A549 treated with ZK216348 at 1 μM for 4 hours (cell line): Measurements from ENCODE around the gene TMEM221. TPM values are rescaled to one million over a fixed set of nuclear protein-coding genes. Genes with fewer than 3 reads are reported as not detected.

Experiments
- total RNA-seq: library from RNA; stranded (reverse); fragments of 200-300 nt; extraction: Qiagen RNA extraction; gene quantifications from 5 replicates; pipeline ENCODE4 v1.2.3, GENCODE V29; 2022; ENCODE audit warnings: low read depth

TMEM221 gene
- total RNA-seq = 0.14 to 0.91 TPM (median 0.63 TPM) in 5 replicates

DNA sequence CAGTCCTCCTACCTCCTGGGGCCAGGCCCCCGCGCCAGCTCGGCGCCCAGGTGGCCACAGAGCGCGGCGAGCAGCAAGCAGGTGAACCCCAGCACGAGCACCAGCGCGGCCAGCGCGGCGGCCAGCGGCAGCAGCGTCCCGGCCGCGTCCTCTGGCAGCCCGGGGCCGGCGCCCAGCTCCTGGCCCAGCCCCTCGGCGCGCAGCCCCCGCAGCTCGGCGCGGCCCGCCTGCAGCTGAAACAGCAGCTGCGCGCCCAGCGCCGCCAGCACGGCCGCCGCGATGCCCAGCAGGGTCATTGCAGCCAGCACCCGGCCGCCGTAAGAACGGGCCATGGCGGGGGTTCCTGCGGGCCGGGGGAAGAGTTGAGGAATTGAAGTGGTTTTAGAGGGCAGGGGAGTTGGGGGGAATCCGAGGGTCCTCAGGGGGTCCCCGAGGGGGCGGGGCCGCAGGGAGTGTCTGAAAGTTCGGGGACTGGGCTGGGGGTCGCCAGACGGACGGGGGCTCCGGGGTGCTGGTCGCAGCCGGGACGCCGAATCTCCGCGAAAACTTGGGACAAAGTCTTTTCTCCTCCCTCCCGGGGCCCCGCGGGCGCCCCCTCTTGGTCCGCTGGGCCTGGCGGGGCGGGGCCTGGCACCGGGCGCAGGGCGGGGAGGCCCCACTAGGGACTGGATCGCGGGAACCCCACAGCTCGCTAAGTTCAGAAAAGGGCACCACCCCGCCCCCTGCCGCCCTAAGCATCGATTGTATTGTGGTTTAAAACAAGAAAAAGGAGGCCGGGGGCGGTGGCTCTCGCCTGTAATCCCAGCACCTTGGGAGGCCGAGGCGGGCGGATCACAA lies at the start of gene TMEM221:
TSS of gene TMEM221 (minus strand) at position 538 of the 837 bp plus-strand sequence. CDS start at position 332, 206 bp downstream.

DNA sequence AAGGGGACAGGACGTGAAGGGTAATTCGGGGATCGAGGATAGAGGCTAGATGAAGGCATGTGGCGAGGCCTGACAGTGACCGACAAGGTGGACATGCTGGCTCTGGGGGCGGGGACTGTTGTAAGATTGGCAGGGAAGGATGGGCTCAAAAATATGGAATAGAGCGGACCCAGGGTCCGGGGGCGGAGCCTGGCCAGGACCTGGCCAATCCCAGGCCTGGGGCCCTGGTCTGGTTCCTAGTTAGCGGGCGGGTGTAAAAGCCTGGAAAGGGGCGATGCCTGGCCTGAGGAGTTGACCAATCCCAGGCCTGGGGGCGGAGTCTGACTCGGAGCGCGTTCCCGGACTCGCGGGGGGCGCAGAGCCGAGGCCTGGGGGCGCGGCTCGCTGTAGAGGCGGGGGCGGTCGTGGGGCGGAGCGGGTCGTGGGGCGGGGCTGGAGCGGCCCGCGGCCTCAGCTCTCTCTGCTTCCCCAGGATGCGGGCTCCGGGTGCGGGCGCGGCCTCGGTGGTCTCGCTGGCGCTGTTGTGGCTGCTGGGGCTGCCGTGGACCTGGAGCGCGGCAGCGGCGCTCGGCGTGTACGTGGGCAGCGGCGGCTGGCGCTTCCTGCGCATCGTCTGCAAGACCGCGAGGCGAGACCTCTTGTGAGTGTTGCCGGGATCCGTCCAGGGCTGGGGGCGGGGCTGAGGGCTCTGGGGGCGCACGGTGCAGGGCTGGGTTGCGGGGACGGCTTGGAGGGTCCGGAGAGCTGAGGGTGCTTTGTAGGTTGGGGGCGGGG lies 21.8 kb upstream of the TMEM221 start, which contains the start of gene SLC27A1:
TSS of gene SLC27A1 (plus strand) at position 457 of the 774 bp plus-strand sequence. CDS start at position 474, 17 bp downstream.

DNA sequence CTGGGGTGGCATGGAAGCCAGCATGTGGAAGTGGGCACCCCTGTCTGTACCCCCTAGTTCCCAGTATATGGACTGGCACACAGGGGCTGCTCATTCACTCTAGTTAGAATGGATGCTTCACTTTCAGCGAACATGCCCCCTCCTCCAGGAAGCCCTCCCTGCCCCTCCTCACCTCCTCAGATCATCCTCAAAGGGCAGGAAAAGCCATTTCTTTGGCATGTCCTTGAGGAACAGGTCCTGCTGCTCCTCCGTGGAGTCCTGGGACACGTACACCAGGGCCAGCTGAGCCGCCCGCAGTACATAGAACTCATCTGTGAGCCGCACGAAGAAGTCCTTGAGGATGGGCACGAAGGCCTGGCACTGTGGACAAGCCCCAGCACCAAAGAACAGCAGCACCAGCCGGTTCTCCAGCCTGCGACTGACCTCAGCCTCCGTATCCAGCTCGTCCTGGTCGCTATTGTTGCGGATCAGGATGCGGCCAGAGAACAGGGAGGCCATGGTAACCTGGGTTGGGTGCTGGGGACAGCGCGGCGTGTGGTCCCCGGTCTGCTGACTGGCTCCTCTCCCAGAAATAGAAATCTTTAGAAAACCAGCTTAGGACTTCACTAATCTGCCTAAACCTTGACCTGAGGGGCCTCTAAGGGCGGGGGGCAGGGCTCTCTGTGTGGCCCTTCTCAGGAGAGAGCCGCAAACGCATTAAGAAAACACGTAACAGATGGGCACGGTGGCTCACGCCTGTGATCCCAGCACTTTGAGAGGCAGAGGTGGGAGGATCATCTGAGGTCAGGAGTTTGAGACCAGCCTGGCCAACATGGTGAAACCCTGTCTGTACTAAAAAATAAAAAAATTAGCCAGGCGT lies 12.1 kb upstream of the TMEM221 start, which contains the start of gene NXNL1:
TSS of gene NXNL1 (minus strand) at position 555 of the 859 bp plus-strand sequence. CDS start at position 498, 57 bp downstream.

GRCh38 chr19:17419621-17420474 lies 28.6 kb downstream of the TMEM221 start, which contains the start of gene MVB12A:
TSS of gene MVB12A (plus strand) at chr19:17420047. CDS start at chr19:17420136, 89 bp downstream.

GRCh38 chr19:17405250-17406045 lies 43.0 kb downstream of the TMEM221 start, which contains the start of gene BST2:
TSS of gene BST2 (minus strand) at chr19:17405630. CDS start at chr19:17405575, 55 bp downstream.

DNA sequence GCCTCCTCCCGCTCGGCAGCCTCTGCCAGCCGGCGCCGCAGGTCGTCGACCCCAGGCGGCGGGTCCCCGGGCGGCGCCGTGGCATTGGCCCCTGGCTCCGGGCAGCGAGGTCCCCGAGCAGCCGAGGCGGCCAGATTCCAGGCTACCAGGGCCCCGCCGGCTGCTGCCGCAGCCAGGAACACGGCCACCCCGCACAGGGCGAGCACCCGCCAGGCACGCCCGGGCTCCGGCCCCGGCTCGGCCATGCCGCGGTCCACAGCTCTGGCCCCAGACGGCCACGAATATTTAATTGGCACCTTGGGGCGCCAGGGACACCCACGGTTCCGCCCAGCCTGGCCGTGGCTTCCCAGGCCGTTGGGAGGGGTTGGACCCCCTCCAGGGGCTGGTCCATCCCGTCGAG lies 54.6 kb downstream of the TMEM221 start, which contains the start of gene CCDC194:
TSS of gene CCDC194 (minus strand) at position 283 of the 400 bp plus-strand sequence. CDS start at position 245, 38 bp downstream.

Other genes starting within 250 kb of the TMEM221 start
- 12.2 to 17.8 TPM (median 16.3 TPM) in 5 replicates for gene USE1, start 233.3 kb downstream of the TMEM221 start, total RNA-seq
- gene OCEL1, start 222.4 kb downstream of the TMEM221 start, total RNA-seq = 8.0 to 13.5 TPM (median 11.6 TPM) in 5 replicates
- 25.5 to 79.2 TPM (median 72.8 TPM) in 5 replicates for gene NR2F6, start 202.7 kb downstream of the TMEM221 start, total RNA-seq
- not detected in 5 replicates for gene USHBP1, start 183.9 kb downstream of the TMEM221 start, total RNA-seq
- gene BABAM1, start 181.2 kb downstream of the TMEM221 start, total RNA-seq = 58.2 to 67.7 TPM (median 62.6 TPM) in 5 replicates
- 0.12 to 0.90 TPM (median 0.52 TPM) in 5 replicates for gene ANKLE1, start 166.8 kb downstream of the TMEM221 start, total RNA-seq
- gene ABHD8, start 145.2 kb downstream of the TMEM221 start, total RNA-seq = 2.0 to 3.2 TPM (median 3.1 TPM) in 5 replicates
- 40.0 to 98.7 TPM (median 87.8 TPM) in 5 replicates for gene MRPL34, start 142.8 kb downstream of the TMEM221 start, total RNA-seq
- 46.6 to 71.6 TPM (median 63.9 TPM) in 5 replicates for gene DDA1, start 139.1 kb downstream of the TMEM221 start, total RNA-seq
- 1.6 to 5.5 TPM (median 4.3 TPM) in 5 replicates for gene ANO8, start 113.8 kb downstream of the TMEM221 start, total RNA-seq
- 15.3 to 25.9 TPM (median 22.8 TPM) in 5 replicates for gene GTPBP3, start 111.1 kb downstream of the TMEM221 start, total RNA-seq
- not detected in 5 replicates for gene PLVAP, start 71.3 kb downstream of the TMEM221 start, total RNA-seq
- not detected in 5 replicates for gene CCDC194, start 54.5 kb downstream of the TMEM221 start, total RNA-seq
- 0.23 to 0.35 TPM (median 0.32 TPM) in 3 of 5 replicates, not detected in the others for gene BST2, start 43.0 kb downstream of the TMEM221 start, total RNA-seq
- 22.5 to 43.2 TPM (median 39.3 TPM) in 5 replicates for gene MVB12A, start 28.6 kb downstream of the TMEM221 start, total RNA-seq
- gene NXNL1, start 12.3 kb upstream of the TMEM221 start, total RNA-seq = not detected in 5 replicates
- 1.7 to 3.6 TPM (median 2.8 TPM) in 5 replicates for gene SLC27A1, start 21.9 kb upstream of the TMEM221 start, total RNA-seq
- 41.7 to 79.6 TPM (median 75.4 TPM) in 5 replicates for gene PGLS, start 63.0 kb upstream of the TMEM221 start, total RNA-seq
- gene COLGALT1, start 107.0 kb upstream of the TMEM221 start, total RNA-seq = 46.5 to 80.8 TPM (median 73.0 TPM) in 5 replicates
- gene UNC13A, start 239.7 kb upstream of the TMEM221 start, total RNA-seq = 1.2 to 2.1 TPM (median 1.5 TPM) in 5 replicates